Bronchial epithelial cell (primary cell): Measurements from ENCODE around the gene EPM2AIP1. TPM values are rescaled to one million over a fixed set of nuclear protein-coding genes. Genes with fewer than 3 reads are reported as not detected.

ENCODE experiments used
- DNase-seq: peaks from one replicate; pipeline ENCODE4 v3.0.0-alpha.2; 2010; ENCODE audit warnings: low read depth
- FAIRE-seq: peaks from 2 replicates; lab custom pipeline; 2011; peaks lifted over from hg19 to GRCh38; lab: Jason Lieb, UNC
- H3K27me3 ChIP-seq: 2 replicates; pipeline ENCODE4 v1.5.1; 2011; ENCODE audit warnings: low read length; ENCODE audit not compliant: control insufficient read depth, insufficient read depth
- H3K36me3 ChIP-seq: 2 replicates; pipeline ENCODE4 v1.5.1; 2011; ENCODE audit warnings: low read length; ENCODE audit not compliant: control insufficient read depth, insufficient read depth
- H3K4me3 ChIP-seq: 2 replicates; pipeline ENCODE4 v1.5.1; 2011; ENCODE audit warnings: mild to moderate bottlenecking, low read depth, low read length, control low read depth
- total RNA-seq: library from RNA; depleted of rRNA; stranded (reverse); fragments of >200 nt; gene quantifications from 2 replicates; pipeline ENCODE4 v1.2.1, GENCODE V29; 2014
- TF ChIP-seq, protein P1 (sequence below): IDR thresholded peaks from 2 replicates; pipeline ENCODE4 v1.5.1; 2011; ENCODE audit warnings: mild to moderate bottlenecking, moderate library complexity, low read length, control low read depth, inconsistent platforms; ENCODE audit not compliant: insufficient read depth, severe bottlenecking

Gene EPM2AIP1
- total RNA-seq, 1 donor from 2014 or later, result 6.1 TPM

DNA sequence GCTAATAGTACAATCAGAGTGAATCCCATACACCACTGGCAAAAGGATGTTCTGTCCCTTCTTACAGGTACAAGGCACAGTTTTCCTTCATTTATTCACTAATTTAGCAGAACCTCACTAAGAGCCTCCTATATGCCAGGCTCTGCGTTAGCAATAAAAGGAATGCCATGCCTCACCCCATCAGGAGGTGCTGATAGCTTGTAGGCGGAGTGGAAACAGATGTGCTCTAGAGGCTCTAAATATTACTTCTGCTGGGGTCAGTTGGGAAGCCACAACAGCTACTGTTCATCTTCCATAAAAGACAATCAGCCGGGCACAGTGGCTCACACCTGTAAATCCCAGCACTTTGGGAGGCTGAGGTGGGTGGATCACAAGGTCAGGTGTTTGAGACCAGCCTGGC, 24.8 kb upstream of the EPM2AIP1 start:
- TF ChIP-seq, protein P1, sequence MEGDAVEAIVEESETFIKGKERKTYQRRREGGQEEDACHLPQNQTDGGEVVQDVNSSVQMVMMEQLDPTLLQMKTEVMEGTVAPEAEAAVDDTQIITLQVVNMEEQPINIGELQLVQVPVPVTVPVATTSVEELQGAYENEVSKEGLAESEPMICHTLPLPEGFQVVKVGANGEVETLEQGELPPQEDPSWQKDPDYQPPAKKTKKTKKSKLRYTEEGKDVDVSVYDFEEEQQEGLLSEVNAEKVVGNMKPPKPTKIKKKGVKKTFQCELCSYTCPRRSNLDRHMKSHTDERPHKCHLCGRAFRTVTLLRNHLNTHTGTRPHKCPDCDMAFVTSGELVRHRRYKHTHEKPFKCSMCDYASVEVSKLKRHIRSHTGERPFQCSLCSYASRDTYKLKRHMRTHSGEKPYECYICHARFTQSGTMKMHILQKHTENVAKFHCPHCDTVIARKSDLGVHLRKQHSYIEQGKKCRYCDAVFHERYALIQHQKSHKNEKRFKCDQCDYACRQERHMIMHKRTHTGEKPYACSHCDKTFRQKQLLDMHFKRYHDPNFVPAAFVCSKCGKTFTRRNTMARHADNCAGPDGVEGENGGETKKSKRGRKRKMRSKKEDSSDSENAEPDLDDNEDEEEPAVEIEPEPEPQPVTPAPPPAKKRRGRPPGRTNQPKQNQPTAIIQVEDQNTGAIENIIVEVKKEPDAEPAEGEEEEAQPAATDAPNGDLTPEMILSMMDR, result no peak
- Histone ChIP-seq H3K4me3 (no peak overlapping the region), H3K36me3 (peaks cover 21% of the 10 kb centered on the region), H3K27me3 (no peaks in the 10 kb centered on the region)
- DNase-seq (no peak), FAIRE-seq (no peak)

DNA sequence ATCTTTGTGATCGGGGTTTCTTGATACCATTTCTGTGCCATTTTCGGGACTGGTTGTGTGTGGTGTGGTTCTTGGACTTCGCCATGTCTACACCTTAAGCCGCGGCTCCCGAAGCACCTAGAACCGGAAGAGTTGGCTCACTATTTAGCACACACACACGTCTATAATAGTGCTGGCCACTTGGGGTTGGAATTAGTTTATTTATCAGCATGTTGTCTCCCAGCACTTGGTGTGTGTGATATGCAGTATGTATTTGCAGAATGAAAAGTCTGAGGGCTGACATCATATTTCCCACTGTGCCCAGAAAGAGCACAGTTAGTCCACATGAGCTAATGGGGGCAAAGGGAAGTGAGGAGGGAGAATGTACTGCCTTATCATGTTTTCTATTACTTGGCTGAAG, 24.0 kb upstream of the EPM2AIP1 start:
- TF ChIP-seq, protein P1, result no peak
- peaks cover 19% of the 10 kb centered on the region for H3K36me3 ChIP-seq
- no peak overlapping the region for H3K4me3 ChIP-seq
- FAIRE-seq (no peak), DNase-seq (no peak)
- H3K27me3 ChIP-seq, result no peaks in the 10 kb centered on the region

DNA sequence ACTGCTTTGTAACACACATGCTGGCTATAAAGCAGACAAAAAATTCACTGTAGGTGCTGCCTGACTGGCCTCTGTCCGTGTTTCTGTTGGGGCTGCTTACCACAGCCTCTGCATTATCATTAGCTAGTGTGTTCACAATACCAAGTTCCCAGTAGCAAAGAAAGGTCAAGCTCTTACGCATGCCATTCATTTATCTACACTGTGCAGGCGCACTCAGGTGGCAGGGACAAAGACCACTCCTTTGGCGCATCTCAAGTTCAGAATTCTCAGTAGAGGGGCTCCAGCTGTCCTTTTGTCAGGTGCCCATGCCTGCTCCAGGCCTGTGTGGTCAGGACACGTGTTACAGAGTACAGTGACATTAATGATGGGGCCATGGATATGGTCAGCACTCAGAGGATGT, 22.7 kb upstream of the EPM2AIP1 start:
- TF ChIP-seq, protein P1, result no peak
- DNase-seq (no peak), FAIRE-seq (no peak)
- H3K4me3 ChIP-seq, result no peak overlapping the region
- H3K36me3 ChIP-seq, result peaks cover 14% of the 10 kb centered on the region
- H3K27me3 ChIP-seq, result no peaks in the 10 kb centered on the region

DNA sequence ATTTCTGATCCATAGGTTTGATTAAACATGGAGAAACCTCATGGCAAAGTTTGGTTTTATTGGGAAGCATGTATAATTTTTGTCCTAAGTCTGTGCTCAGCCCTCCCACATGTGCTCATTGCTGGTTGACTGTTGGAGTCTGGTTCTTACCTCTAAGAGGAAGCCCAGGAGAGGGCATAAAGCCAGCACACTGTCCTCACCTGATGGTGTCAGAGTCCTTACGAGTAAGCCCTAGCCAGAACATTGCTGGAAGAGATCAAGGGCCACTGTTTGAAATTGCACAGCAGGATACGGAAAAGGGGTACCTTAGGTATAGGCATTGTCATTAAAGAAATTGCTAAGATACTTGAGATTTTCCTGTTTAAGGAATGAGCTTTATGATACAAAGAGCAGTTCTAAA, 21.7 kb upstream of the EPM2AIP1 start:
- FAIRE-seq (no peak), DNase-seq (no peak)
- Histone ChIP-seq H3K4me3 (no peak overlapping the region), H3K36me3 (peaks cover 10% of the 10 kb centered on the region), H3K27me3 (no peaks in the 10 kb centered on the region)
- TF ChIP-seq, protein P1, result no peak

DNA sequence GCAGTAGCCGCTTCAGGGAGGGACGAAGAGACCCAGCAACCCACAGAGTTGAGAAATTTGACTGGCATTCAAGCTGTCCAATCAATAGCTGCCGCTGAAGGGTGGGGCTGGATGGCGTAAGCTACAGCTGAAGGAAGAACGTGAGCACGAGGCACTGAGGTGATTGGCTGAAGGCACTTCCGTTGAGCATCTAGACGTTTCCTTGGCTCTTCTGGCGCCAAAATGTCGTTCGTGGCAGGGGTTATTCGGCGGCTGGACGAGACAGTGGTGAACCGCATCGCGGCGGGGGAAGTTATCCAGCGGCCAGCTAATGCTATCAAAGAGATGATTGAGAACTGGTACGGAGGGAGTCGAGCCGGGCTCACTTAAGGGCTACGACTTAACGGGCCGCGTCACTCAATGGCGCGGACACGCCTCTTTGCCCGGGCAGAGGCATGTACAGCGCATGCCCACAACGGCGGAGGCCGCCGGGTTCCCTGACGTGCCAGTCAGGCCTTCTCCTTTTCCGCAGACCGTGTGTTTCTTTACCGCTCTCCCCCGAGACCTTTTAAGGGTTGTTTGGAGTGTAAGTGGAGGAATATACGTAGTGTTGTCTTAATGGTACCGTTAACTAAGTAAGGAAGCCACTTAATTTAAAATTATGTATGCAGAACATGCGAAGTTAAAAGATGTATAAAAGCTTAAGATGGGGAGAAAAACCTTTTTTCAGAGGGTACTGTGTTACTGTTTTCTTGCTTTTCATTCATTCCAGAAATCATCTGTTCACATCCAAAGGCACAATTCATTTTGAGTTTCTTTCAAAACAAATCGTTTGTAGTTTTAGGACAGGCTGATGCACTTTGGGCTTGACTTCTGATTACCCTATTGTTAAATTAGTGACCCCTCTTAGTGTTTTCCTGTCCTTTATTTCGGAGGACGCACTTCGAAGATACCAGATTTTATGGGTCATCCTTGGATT, 674 bp upstream of the EPM2AIP1 start, which contains the start of gene MLH1:
Gene MLH1, plus strand, starts transcription at position 193 of the 958 bp plus-strand sequence. Its CDS starts 30 bp downstream, at position 223.
- TF ChIP-seq, protein P1, result no peak
- Histone ChIP-seq H3K36me3 (peaks cover 2% of the 10 kb centered on the region), H3K4me3 (peak within 1 kb of the TSS; percentile 55), H3K27me3 (no peaks in the 10 kb centered on the region)
- no peak for FAIRE-seq
- DNase-seq, result peak; percentile 100
